Activated B cell treated with CpG ODN at 0.5 μM for 24 hours (primary cell): ENCODE measurements around the gene HSD17B8. TPM values are rescaled to one million over a fixed set of nuclear protein-coding genes. Genes with fewer than 3 reads are reported as not detected.
"Not testable (repeated sequence)": the region's sequence is repeated elsewhere in the genome, so short reads cannot be mapped to it uniquely, and the experiment has no call there.

Experiments
- ATAC-seq: fragments of 200-7000 bp; cut with Tn5 transposase; one replicate; pipeline ENCODE4 v1.10.0; 2021; ENCODE audit warnings: low read depth, mild to moderate bottlenecking, moderate library complexity
- CTCF ChIA-PET: fragments of 350-600 bp; sonication (Branson Sonifier 250); formaldehyde crosslinking; loops from one replicate; lab custom pipeline; 2021; ENCODE audit warnings: antibody characterized with exemption; lab: Charles Lee
- POLR2A ChIA-PET: fragments of 350-600 bp; sonication (Branson Sonifier 250); formaldehyde crosslinking; loops from one replicate; lab custom pipeline; 2021; ENCODE audit warnings: antibody characterized with exemption; lab: Charles Lee
- DNase-seq: peaks from one replicate; pipeline ENCODE4 v3.0.0; 2022
- H3K27ac Mint-ChIP-seq: one replicate; pipeline ENCODE4 v1.8.0; 2020; ENCODE audit warnings: mixed read lengths
- H3K27me3 Mint-ChIP-seq: one replicate; pipeline ENCODE4 v1.8.0; 2021; ENCODE audit warnings: mixed read lengths
- H3K36me3 Mint-ChIP-seq: one replicate; pipeline ENCODE4 v1.8.0; 2021; ENCODE audit warnings: low read depth, mixed read lengths
- H3K4me1 Mint-ChIP-seq: one replicate; pipeline ENCODE4 v1.8.0; 2021; ENCODE audit warnings: mixed read lengths
- H3K4me3 Mint-ChIP-seq: one replicate; pipeline ENCODE4 v1.8.0; 2020; ENCODE audit warnings: mild to moderate bottlenecking, mixed read lengths
- H3K9me3 Mint-ChIP-seq: one replicate; pipeline ENCODE4 v1.8.0; 2020; ENCODE audit warnings: mixed read lengths
- CTCF ChIP-seq: fragments of 200-600 bp; IDR thresholded peaks from one replicate; pipeline ENCODE4 v1.8.0; 2022; ENCODE audit warnings: antibody characterized with exemption, mild to moderate bottlenecking
- intact Hi-C: fragments of 100-400 bp; cut with micrococcal nuclease; formaldehyde crosslinking; loops from one replicate; pipeline ENCODE4 v1.15.1; 2024
- total RNA-seq: library from RNA; stranded (reverse); gene quantifications from 2 replicates; pipeline ENCODE4 v1.2.3, GENCODE V29; 2022

The HSD17B8 gene
- total RNA-seq, 1 donor from 2014 or later = 12.3 TPM

GRCh38 chr6:33217246-33217645 lies 12.8 kb downstream of the HSD17B8 start:
- intact Hi-C loops = no loop called here
- ChIA-PET CTCF (no interaction called here), POLR2A (no interaction called here)
- H3K9me3 Mint-ChIP-seq = no peaks in the 10 kb centered on the region
- peaks cover 2% of the 10 kb centered on the region for H3K36me3 Mint-ChIP-seq
- H3K4me3 Mint-ChIP-seq = no peak overlapping the region
- no peak for DNase-seq
- peaks cover 18% of the 10 kb centered on the region for H3K4me1 Mint-ChIP-seq
- H3K27me3 Mint-ChIP-seq = peaks cover 53% of the 10 kb centered on the region
- no peak overlapping the region for H3K27ac Mint-ChIP-seq
- no peak for TF ChIP-seq CTCF
- ATAC-seq = no peak

GRCh38 chr6:33217681-33218080 lies 13.2 kb downstream of the HSD17B8 start:
- intact Hi-C loops = no loop called here
- DNase-seq (no peak), ATAC-seq (no peak)
- ChIA-PET POLR2A (no interaction called here), CTCF (no interaction called here)
- H3K27me3 Mint-ChIP-seq = peaks cover 53% of the 10 kb centered on the region
- no peak overlapping the region for H3K27ac Mint-ChIP-seq
- H3K36me3 Mint-ChIP-seq = no peaks in the 10 kb centered on the region
- H3K4me3 Mint-ChIP-seq = no peak overlapping the region
- TF ChIP-seq CTCF = no peak
- no peaks in the 10 kb centered on the region for H3K9me3 Mint-ChIP-seq
- peaks cover 15% of the 10 kb centered on the region for H3K4me1 Mint-ChIP-seq

GRCh38 chr6:33226503-33227120 lies 22.2 kb downstream of the HSD17B8 start:
- H3K4me1 Mint-ChIP-seq, H3K4me3 Mint-ChIP-seq, H3K9me3 Mint-ChIP-seq, DNase-seq, ATAC-seq, POLR2A ChIA-PET, intact Hi-C loops, H3K27ac Mint-ChIP-seq, H3K36me3 Mint-ChIP-seq: not testable (repeated sequence)
- peaks cover 34% of the 10 kb centered on the region for H3K27me3 Mint-ChIP-seq
- CTCF ChIA-PET = interaction anchor here (1.2 kb wide), 1 partner anchor 20 kb away, joined by 3 read pairs; no protein-coding TSS in a partner anchor

- Mint-ChIP-seq H3K4me3 (no peak overlapping the region), H3K9me3 (no peaks in the 10 kb centered on the region), H3K4me1 (no peaks in the 10 kb centered on the region), H3K27me3 (peaks cover 34% of the 10 kb centered on the region), H3K36me3 (no peaks in the 10 kb centered on the region), H3K27ac (no peak overlapping the region)
- DNase-seq (no peak), ATAC-seq (no peak)
- POLR2A ChIA-PET = interaction anchor here (0.7 to 1.2 kb wide), 2 partner anchors 29 to 36 kb away, joined by 3 to 5 read pairs; no protein-coding TSS in a partner anchor
- TF ChIP-seq CTCF = no peak
- intact Hi-C loops = no loop called here
- CTCF ChIA-PET = no interaction called here
Measured at GRCh38 chr6:33235221-33235634, 30.8 kb downstream of the HSD17B8 start.

- Mint-ChIP-seq H3K27me3 (peaks cover 31% of the 10 kb centered on the region), H3K4me3 (no peak overlapping the region), H3K4me1 (no peaks in the 10 kb centered on the region), H3K36me3 (no peaks in the 10 kb centered on the region), H3K9me3 (no peaks in the 10 kb centered on the region), H3K27ac (no peak overlapping the region)
- ATAC-seq (no peak), DNase-seq (no peak)
- ChIA-PET CTCF (no interaction called here), POLR2A (interaction anchor here (0.7 to 1.2 kb wide), 2 partner anchors 37 to 1311 kb away, joined by 3 to 5 read pairs; no protein-coding TSS in a partner anchor)
- intact Hi-C loops = no loop called here
- no peak for TF ChIP-seq CTCF
Measured at GRCh38 chr6:33236328-33236727, 31.9 kb downstream of the HSD17B8 start.
